SK-N-SH (cell line): ENCODE data around the gene EIF3K. TPM values are rescaled to one million over a fixed set of nuclear protein-coding genes. Genes with fewer than 3 reads are reported as not detected.
A peak's percentile ranks its signal among the peaks of the same experiment; 100 is the strongest.

Source experiments
- CTCF ChIA-PET: fragments of 300-600, 350-600 bp; formaldehyde crosslinking; extraction: SDS; loops from one replicate; lab custom pipeline; 2021; lab: Yijun Ruan, JAX
- POLR2A ChIA-PET: fragments of 350-600 bp; sonication (Branson Sonifier 250); formaldehyde crosslinking; extraction: SDS; loops from one replicate; lab custom pipeline; 2020; ENCODE audit warnings: antibody characterized with exemption, inconsistent platforms; lab: Yijun Ruan, JAX
- DNase-seq: peaks from one replicate; pipeline ENCODE4 v3.0.0; 2012
- H2AFZ ChIP-seq: fragments of 200-600 bp; sonication (generic); 2 replicates; pipeline ENCODE4 v1.8.1; 2016; ENCODE audit warnings: antibody characterized with exemption, mild to moderate bottlenecking, low read depth
- H3F3A ChIP-seq: fragments of 200-600 bp; sonication (generic); replicated peaks from 2 replicates; pipeline ENCODE3; 2016; ENCODE audit warnings: antibody characterized with exemption, mild to moderate bottlenecking; ENCODE audit not compliant: insufficient read depth
- H3K27ac ChIP-seq, 2 experiments: fragments of 200-500 bp in 1 of 2; fragments of 200-600 bp in 1 of 2; sonication (Bioruptor generic) in 1 of 2; sonication (generic), shearing (Covaris generic) in 1 of 2; 2 replicates each; pipeline versions ENCODE4 v1.5.1 to v1.6.1; 2014 to 2016; ENCODE audit warnings: low read depth in 2 of 2, inconsistent platforms in 1 of 2, low read length in 1 of 2, mild to moderate bottlenecking in 1 of 2, mixed read lengths in 1 of 2
- H3K27me3 ChIP-seq: fragments of 200-600 bp; sonication (generic), shearing (Covaris generic); 2 replicates; pipeline ENCODE4 v1.6.1; 2016; ENCODE audit warnings: mixed run types; ENCODE audit not compliant: insufficient read depth
- H3K36me3 ChIP-seq, 2 experiments: fragments of 200-500 bp in 1 of 2; fragments of 200-600 bp in 1 of 2; sonication (Bioruptor generic) in 1 of 2; sonication (generic) in 1 of 2; replicated peaks in 1 of 2; 2 replicates each; pipeline versions ENCODE3 to v1.5.1; 2014 to 2016; ENCODE audit warnings: low read length in 1 of 2, mild to moderate bottlenecking in 1 of 2; ENCODE audit not compliant: insufficient read depth in 2 of 2, control insufficient read depth in 1 of 2
- H3K4me1 ChIP-seq, 2 experiments: fragments of 200-500 bp in 1 of 2; fragments of 200-600 bp in 1 of 2; sonication (Bioruptor generic) in 1 of 2; sonication (generic), shearing (Covaris generic) in 1 of 2; 2 replicates each; pipeline versions ENCODE4 v1.5.1 to v1.6.1; 2014 to 2016; ENCODE audit warnings: low read depth in 1 of 2, low read length in 1 of 2, mixed run types in 1 of 2; ENCODE audit not compliant: insufficient read depth in 2 of 2, control insufficient read depth in 1 of 2
- H3K4me2 ChIP-seq: fragments of 200-600 bp; sonication (generic), shearing (Covaris generic); 2 replicates; pipeline ENCODE4 v1.6.1; 2017; ENCODE audit warnings: mixed run types
- H3K4me3 ChIP-seq, 2 experiments: fragments of 200-500 bp in 1 of 2; fragments of 200-600 bp in 1 of 2; sonication (Bioruptor generic) in 1 of 2; sonication (generic), shearing (Covaris generic) in 1 of 2; 2 replicates each; pipeline versions ENCODE4 v1.5.1 to v1.8.1; 2014 to 2016; ENCODE audit warnings: low read depth in 2 of 2, inconsistent platforms in 1 of 2, low read length in 1 of 2, mild to moderate bottlenecking in 1 of 2, mixed read lengths in 1 of 2, moderate library complexity in 1 of 2
- H3K79me2 ChIP-seq: fragments of 200-600 bp; sonication (generic); 2 replicates; pipeline ENCODE4 v1.8.1; 2017; ENCODE audit warnings: mild to moderate bottlenecking; ENCODE audit not compliant: insufficient read depth
- H3K9ac ChIP-seq: fragments of 200-600 bp; sonication (generic); 2 replicates; pipeline ENCODE4 v1.6.1; 2017; ENCODE audit warnings: mixed run types
- H3K9me2 ChIP-seq: fragments of 200-600 bp; sonication (generic); 2 replicates; pipeline ENCODE4 v1.6.1; 2017; ENCODE audit warnings: mixed run types
- H3K9me3 ChIP-seq: fragments of 200-600 bp; sonication (generic); 2 replicates; pipeline ENCODE4 v1.6.1; 2017; ENCODE audit warnings: mixed run types, mild to moderate bottlenecking, moderate library complexity
- H4K20me1 ChIP-seq: fragments of 200-600 bp; sonication (generic); 2 replicates; pipeline ENCODE4 v1.6.1; 2017; ENCODE audit warnings: mild to moderate bottlenecking, mixed run types; ENCODE audit not compliant: insufficient read depth
- ELF1 ChIP-seq: IDR thresholded peaks from 2 replicates; pipeline ENCODE4 v1.4.0; 2012
- EP300 ChIP-seq, 2 experiments: IDR thresholded peaks; 2 replicates each; pipeline versions ENCODE4 v1.4.0 to v1.6.1; 2012; ENCODE audit warnings: borderline replicate concordance in 1 of 2, low read depth in 1 of 2, low read length in 1 of 2
- FOSL2 ChIP-seq: IDR thresholded peaks from 2 replicates; pipeline ENCODE4 v1.4.0; 2012; ENCODE audit warnings: low read depth, mild to moderate bottlenecking, moderate library complexity, borderline replicate concordance
- FOXJ3 ChIP-seq: sonication (generic); formaldehyde crosslinking; IDR thresholded peaks from 2 replicates; pipeline ENCODE4 v1.5.1; 2020; ENCODE audit warnings: mild to moderate bottlenecking, missing genetic modification reagents
- FOXM1 ChIP-seq: IDR thresholded peaks from 2 replicates; pipeline ENCODE4 v1.4.0; 2012; ENCODE audit warnings: low read depth, mild to moderate bottlenecking
- GABPA ChIP-seq: IDR thresholded peaks from 2 replicates; pipeline ENCODE4 v1.4.0; 2012; ENCODE audit warnings: low read depth, mild to moderate bottlenecking
- GATA2 ChIP-seq: sonication (generic); formaldehyde crosslinking; IDR thresholded peaks from 2 replicates; pipeline ENCODE4 v1.5.0; 2020; ENCODE audit warnings: mild to moderate bottlenecking, missing genetic modification reagents
- JUND ChIP-seq: IDR thresholded peaks from 2 replicates; pipeline ENCODE4 v1.4.0; 2012
- POLR2AphosphoS5 ChIP-seq: IDR thresholded peaks from 2 replicates; pipeline ENCODE4 v1.6.1; 2012; ENCODE audit warnings: low read depth, low read length
- RAD21 ChIP-seq: IDR thresholded peaks from 2 replicates; pipeline ENCODE4 v1.6.1; 2012; ENCODE audit warnings: mild to moderate bottlenecking, low read length
- REST ChIP-seq: IDR thresholded peaks from 2 replicates; pipeline ENCODE4 v1.6.1; 2012; ENCODE audit warnings: mild to moderate bottlenecking, low read depth, low read length, moderate library complexity
- TAF1 ChIP-seq: IDR thresholded peaks from 2 replicates; pipeline ENCODE4 v1.6.1; 2012; ENCODE audit warnings: low read depth, mild to moderate bottlenecking, low read length, moderate library complexity, borderline replicate concordance
- TEAD4 ChIP-seq: IDR thresholded peaks from 2 replicates; pipeline ENCODE4 v1.4.0; 2012; ENCODE audit warnings: mild to moderate bottlenecking, borderline replicate concordance; ENCODE audit not compliant: insufficient read depth
- YY1 ChIP-seq: IDR thresholded peaks from 2 replicates; pipeline ENCODE4 v1.4.0; 2012; ENCODE audit warnings: low read depth, mild to moderate bottlenecking
- ZBTB33 ChIP-seq: IDR thresholded peaks from 2 replicates; pipeline ENCODE4 v1.4.0; 2012; ENCODE audit warnings: low read depth, borderline replicate concordance
- WGBS: methylation state at CpG from one replicate; pipeline ENCODE4 v1.1.6; 2017; ENCODE audit warnings: low lambda C conversion rate; 5-methylcytosine and 5-hydroxymethylcytosine counted together
- polyA plus RNA-seq, 3 experiments: library from polyadenylated mRNA; depleted of rRNA; stranded (reverse); fragments of >200 nt; gene quantifications; 2 replicates each; pipeline ENCODE4 v1.2.3, GENCODE V29; 2012
- TF ChIP-seq, protein P1 (sequence below): fragments of 150-350 bp; IDR thresholded peaks from 2 replicates; pipeline ENCODE4 v1.6.1; 2017; ENCODE audit warnings: antibody characterized with exemption, low read length, low read depth, borderline replicate concordance
- TF ChIP-seq, protein P2 (sequence below): fragments of 150-350 bp; IDR thresholded peaks from 2 replicates; pipeline ENCODE4 v1.6.1; 2016; ENCODE audit warnings: mild to moderate bottlenecking, low read depth, low read length

Gene EIF3K
- polyA plus RNA-seq, 1 of the 3 experiments (the other 2 are of a cell fraction) = 484 TPM

DNA sequence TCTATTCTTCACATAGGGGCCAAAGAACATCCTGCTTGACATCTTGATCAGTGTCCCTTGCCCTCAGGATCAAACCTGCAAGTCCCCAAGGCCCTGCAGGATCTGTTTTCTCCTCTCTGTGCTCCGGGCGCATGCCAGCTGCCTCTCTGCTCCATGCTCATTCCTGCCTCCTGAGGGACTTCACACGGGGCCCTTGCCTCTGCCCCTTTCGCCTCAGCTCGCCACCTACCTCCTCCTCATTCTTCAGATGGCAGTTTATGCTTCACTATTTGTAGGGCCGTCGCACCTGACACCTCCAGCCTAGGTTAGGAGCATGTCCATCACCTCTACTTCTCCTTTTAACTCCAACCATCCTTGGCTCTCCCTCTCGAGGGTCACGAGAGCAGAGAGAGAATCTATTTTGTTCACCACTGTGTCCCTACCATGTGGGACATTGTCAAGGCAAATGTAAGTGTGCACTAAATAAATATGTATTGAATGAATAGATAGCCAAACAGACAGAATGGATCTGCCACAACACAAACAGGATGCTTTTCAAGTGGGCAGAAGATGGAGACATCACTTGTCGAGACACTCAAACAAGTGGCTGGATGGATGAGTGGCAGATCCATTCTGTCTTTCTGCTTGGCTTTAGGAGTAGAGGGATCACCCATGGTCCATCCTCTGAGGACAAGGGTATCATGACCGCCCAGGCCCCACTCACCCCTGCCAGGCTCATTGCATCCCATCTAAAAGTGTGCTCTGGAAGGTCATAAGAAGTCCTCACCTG is 58.1 kb downstream of the EIF3K start (continued):
- no peak for TF ChIP-seq FOXJ3 (CRISPR knock-in tag)

DNA sequence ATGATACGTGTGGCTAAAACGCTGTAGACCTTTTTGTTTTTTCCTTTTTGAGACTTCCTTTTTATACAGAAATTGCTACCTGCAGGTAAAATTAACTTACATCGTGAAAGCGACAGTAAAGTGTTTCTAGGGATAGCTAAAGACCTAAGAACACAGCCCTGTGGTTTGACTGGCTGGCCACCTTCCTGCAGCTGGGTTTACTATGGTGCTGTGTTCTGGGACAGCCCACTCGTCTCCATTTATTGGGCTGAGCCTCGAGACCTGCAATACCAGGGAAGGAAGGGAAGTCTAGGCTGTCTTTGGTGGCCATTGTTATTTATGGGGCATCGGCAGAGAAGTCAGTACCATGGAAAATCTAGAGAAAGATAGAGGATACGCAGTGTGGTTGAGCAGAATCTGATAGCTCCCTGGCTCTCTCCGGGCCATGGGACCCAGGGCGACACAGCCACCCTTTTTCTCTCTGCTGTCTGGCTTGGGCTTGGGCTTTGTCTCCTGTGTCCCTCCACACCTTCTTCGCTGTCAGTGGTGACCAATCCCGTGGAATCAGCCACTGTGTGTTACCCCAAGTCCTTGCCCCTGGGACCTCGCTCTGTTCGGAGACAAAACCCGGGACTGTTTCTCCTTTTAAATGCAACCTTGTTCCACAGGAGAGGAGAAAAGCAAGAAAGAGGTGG is 59.4 kb downstream of the EIF3K start:
- H3K9me3 ChIP-seq = no peaks in the 10 kb centered on the region
- no peak overlapping the region for H3K4me2 ChIP-seq

More for the DNA sequence above, 59.4 kb downstream of the EIF3K start:
- POLR2A ChIA-PET = no interaction called here
- no peaks in the 10 kb centered on the region for H3K27me3 ChIP-seq
- WGBS = 90% methylated on average over 15 of the region's 15 CpGs
- CTCF ChIA-PET = no interaction called here
- no peaks in the 10 kb centered on the region for H3K9me2 ChIP-seq
- peaks cover 60% of the 10 kb centered on the region for H4K20me1 ChIP-seq
- no peak for DNase-seq
- peak overlapping the region in 1 of 2 experiments; percentile 99; a peak in 2 of 4 replicates for H3K27ac ChIP-seq
- peaks cover 18 to 42% of the 10 kb centered on the region in 2 experiments; a peak in 3 of 4 replicates for H3K4me1 ChIP-seq
- peaks cover 47% of the 10 kb centered on the region for H3F3A ChIP-seq
- no peak overlapping the region for H2AFZ ChIP-seq
- H3K9ac ChIP-seq = no peak overlapping the region
- no peak overlapping the region for H3K4me3 ChIP-seq
- H3K36me3 ChIP-seq = peaks cover 5 to 27% of the 10 kb centered on the region in 2 experiments
- no peak for TF ChIP-seq FOXM1
- TF ChIP-seq GATA2 = no peak
- TF ChIP-seq, protein P1, sequence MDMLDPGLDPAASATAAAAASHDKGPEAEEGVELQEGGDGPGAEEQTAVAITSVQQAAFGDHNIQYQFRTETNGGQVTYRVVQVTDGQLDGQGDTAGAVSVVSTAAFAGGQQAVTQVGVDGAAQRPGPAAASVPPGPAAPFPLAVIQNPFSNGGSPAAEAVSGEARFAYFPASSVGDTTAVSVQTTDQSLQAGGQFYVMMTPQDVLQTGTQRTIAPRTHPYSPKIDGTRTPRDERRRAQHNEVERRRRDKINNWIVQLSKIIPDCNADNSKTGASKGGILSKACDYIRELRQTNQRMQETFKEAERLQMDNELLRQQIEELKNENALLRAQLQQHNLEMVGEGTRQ = no peak
- TF ChIP-seq TEAD4 = no peak
- TF ChIP-seq GABPA = no peak
- TF ChIP-seq ZBTB33 = no peak
- TF ChIP-seq FOSL2 = no peak
- no peak for TF ChIP-seq JUND
- TF ChIP-seq, protein P2, sequence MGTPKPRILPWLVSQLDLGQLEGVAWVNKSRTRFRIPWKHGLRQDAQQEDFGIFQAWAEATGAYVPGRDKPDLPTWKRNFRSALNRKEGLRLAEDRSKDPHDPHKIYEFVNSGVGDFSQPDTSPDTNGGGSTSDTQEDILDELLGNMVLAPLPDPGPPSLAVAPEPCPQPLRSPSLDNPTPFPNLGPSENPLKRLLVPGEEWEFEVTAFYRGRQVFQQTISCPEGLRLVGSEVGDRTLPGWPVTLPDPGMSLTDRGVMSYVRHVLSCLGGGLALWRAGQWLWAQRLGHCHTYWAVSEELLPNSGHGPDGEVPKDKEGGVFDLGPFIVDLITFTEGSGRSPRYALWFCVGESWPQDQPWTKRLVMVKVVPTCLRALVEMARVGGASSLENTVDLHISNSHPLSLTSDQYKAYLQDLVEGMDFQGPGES = no peak
- TF ChIP-seq POLR2AphosphoS5 = no peak
- no peak for TF ChIP-seq RAD21
- TF ChIP-seq YY1 = no peak
- no peak for TF ChIP-seq TAF1
- TF ChIP-seq REST = no peak
- no peak for TF ChIP-seq ELF1
- TF ChIP-seq EP300 (IDR thresholded peaks at IDR 0.05; ENCODE audit: borderline replicate concordance in 1 of 2, low read depth in 1 of 2, low read length in 1 of 2) = no peak
- peaks cover 98% of the 10 kb centered on the region for H3K79me2 ChIP-seq
